ENCODE data around the gene BBS10. TPM values are rescaled to one million over a fixed set of nuclear protein-coding genes. Genes with fewer than 3 reads are reported as not detected.

BBS10 gene
- total and polyA plus RNA-seq, 8 donors = 1.9 to 6.4 (median 3.1) TPM

DNA sequence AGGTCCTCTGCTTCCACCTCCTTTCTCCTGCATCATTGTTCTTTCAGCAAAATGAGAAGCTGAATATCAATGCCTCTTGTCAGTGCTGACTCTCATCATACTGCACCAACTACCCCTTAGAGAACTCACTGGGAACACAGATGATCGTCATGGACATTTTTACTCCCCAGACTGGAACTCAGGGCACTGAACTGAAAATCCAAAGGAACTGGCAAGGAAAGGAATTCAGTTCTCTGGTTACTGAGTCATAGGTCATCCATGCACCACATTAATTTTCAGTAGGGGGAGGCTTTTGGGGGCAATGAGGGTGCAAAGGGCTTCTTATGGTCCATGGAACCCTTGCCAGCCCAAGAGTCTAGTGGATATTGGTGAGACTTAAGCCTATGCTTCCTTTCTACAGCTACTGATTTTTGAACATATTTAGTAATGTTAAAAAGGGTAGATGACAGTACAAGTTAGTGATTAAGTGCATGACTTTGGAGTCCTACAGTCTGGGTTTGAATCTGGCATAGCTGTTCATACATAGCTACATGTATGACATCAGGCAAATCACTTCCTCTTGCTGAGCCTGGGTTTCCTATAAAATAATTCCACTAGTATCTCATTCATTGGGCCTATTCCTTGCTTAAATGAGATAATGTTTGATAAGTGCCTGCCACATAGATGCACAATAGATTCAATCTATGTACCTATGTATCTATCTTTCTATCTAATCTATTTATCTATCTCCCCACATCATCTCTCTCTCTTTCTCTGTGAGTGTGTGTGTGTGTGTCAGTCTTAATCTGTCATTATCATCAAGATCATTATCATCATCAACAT is 29.2 kb downstream of the BBS10 start:
- Histone ChIP-seq H3K4me1 (no peaks in the 10 kb centered on the region), H3K27ac (no peak overlapping the region), H3K4me3 (no peak overlapping the region), H3K36me3 (no peaks in the 10 kb centered on the region), H3K27me3 (no peaks in the 10 kb centered on the region), H3K9me3 (no peaks in the 10 kb centered on the region)
- no peak for FAIRE-seq
- ATAC-seq = no peak
- TF ChIP-seq, protein P1, sequence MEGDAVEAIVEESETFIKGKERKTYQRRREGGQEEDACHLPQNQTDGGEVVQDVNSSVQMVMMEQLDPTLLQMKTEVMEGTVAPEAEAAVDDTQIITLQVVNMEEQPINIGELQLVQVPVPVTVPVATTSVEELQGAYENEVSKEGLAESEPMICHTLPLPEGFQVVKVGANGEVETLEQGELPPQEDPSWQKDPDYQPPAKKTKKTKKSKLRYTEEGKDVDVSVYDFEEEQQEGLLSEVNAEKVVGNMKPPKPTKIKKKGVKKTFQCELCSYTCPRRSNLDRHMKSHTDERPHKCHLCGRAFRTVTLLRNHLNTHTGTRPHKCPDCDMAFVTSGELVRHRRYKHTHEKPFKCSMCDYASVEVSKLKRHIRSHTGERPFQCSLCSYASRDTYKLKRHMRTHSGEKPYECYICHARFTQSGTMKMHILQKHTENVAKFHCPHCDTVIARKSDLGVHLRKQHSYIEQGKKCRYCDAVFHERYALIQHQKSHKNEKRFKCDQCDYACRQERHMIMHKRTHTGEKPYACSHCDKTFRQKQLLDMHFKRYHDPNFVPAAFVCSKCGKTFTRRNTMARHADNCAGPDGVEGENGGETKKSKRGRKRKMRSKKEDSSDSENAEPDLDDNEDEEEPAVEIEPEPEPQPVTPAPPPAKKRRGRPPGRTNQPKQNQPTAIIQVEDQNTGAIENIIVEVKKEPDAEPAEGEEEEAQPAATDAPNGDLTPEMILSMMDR (IDR thresholded peaks at IDR 0.05) = no peak
- DNase-seq = no peak
- WGBS, 2 donors = 77 to 87% methylated on average over 1 of the region's 1 CpG
- intact Hi-C loops (cut with DNase I) = no loop called here

DNA sequence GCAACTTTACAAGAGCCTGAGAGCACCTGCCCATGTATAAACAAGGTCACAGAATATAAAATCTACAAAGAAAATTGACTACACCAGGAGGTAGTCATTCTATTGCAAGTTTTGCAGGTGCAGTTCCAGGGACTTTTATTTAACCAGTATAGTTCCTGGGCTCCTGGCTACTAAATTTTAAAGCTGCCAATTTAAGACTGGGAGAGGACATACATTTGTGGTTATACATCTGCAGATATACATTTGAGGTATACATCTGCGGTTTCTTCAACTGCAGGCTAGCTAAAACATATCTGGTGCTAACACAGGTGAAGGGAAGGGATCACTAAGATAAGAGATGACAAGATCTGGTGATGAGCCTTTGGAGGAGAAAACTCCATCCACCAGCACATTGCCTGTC is 30.2 kb downstream of the BBS10 start:
- Histone ChIP-seq H3K27ac (no peak overlapping the region), H3K4me3 (no peak overlapping the region), H3K4me1 (no peaks in the 10 kb centered on the region), H3K36me3 (no peaks in the 10 kb centered on the region), H3K27me3 (no peaks in the 10 kb centered on the region), H3K9me3 (no peaks in the 10 kb centered on the region)
- TF ChIP-seq, protein P1 (IDR thresholded peaks at IDR 0.05) = no peak
- DNase-seq (no peak), FAIRE-seq (no peak), ATAC-seq (no peak)
- intact Hi-C loops (cut with DNase I) = no loop called here
- 80 to 88% methylated on average over 1 of the region's 1 CpG for WGBS, 2 donors

DNA sequence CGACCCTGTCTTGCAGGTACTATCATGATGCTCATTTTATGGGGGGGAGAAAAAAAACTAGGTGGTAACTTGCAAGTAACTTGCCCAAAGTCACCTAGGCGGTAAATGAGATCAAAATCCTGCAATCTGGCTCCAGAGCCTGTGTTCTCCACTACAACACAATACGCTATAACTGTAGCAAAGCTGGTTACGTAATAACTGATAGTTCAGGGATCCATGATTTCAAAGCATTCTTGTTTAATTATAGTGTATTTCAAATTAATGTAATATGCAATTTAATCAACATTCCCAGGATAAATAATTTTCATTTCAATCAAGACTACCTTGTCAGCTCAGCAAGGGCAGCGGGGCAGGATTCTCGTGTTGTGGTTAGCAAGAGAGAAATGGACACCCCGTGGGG is 31.7 kb downstream of the BBS10 start:
- Histone ChIP-seq H3K27me3 (no peaks in the 10 kb centered on the region), H3K36me3 (no peaks in the 10 kb centered on the region), H3K4me3 (no peak overlapping the region), H3K4me1 (no peaks in the 10 kb centered on the region), H3K27ac (no peak overlapping the region), H3K9me3 (no peaks in the 10 kb centered on the region)
- FAIRE-seq (no peak), DNase-seq (no peak), ATAC-seq (no peak)
- intact Hi-C loops (cut with DNase I) = no loop called here
- WGBS, 2 donors = 72 to 79% methylated on average over 7 of the region's 7 CpGs
- TF ChIP-seq, protein P1 (IDR thresholded peaks at IDR 0.05) = no peak

DNA sequence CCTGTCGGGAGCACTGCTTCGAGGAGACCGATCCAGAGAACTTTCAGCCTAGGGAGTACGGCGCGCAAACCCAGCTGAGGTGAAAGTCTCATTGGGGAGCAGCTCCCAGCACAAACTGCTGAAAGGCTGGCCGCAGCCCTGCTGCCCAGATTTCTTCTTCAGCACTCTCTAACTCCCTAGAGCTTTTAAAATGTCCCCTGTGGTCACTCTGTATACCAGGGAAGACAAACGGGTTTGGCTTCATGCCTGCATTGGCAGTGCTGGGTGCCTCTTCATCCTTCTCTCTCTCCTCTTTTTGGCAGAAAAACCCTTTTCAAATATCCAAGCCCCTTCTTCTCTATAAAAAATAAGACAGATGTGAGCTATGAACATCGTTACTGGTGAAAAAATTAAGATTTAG is 34.9 kb downstream of the BBS10 start:
- 60 to 69% methylated on average over 9 of the region's 9 CpGs for WGBS, 2 donors
- H3K4me3 ChIP-seq = no peak overlapping the region
- no peak for ATAC-seq
- TF ChIP-seq, protein P1 (IDR thresholded peaks at IDR 0.05) = no peak
- H3K27ac ChIP-seq = no peak overlapping the region
- FAIRE-seq = no peak
- no peak for DNase-seq
- H3K9me3 ChIP-seq = no peaks in the 10 kb centered on the region
- H3K4me1 ChIP-seq = no peaks in the 10 kb centered on the region
- H3K36me3 ChIP-seq = no peaks in the 10 kb centered on the region
- intact Hi-C loops (cut with DNase I) = no loop called here
- no peaks in the 10 kb centered on the region for H3K27me3 ChIP-seq

DNA sequence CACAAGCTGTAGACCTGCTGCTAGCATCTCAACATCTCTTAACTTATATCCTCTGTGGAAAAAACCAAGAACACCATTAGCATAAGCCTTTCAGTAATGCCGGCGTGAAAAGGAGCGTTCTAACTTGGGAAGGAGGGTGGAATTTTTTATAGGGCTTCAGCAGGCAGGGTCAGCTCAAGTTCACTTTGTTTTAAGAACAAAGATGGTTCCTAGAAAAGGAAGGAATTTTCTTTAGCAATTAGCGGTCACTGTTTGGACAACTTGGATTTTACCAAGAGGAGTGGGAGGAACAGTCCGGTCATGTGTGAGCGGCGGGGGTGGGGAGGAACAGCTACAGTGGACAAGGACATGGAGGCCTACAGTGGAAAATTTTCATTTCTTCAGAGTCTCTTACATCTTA is 35.9 kb downstream of the BBS10 start:
- intact Hi-C loops (cut with DNase I) = no loop called here
- no peak overlapping the region for H3K27ac ChIP-seq
- H3K27me3 ChIP-seq = no peaks in the 10 kb centered on the region
- FAIRE-seq (no peak), DNase-seq (no peak), ATAC-seq (no peak)
- WGBS, 2 donors = 70 to 83% methylated on average over 7 of the region's 7 CpGs
- no peaks in the 10 kb centered on the region for H3K36me3 ChIP-seq
- H3K9me3 ChIP-seq = no peaks in the 10 kb centered on the region
- no peaks in the 10 kb centered on the region for H3K4me1 ChIP-seq
- TF ChIP-seq, protein P1 (IDR thresholded peaks at IDR 0.05) = no peak
- no peak overlapping the region for H3K4me3 ChIP-seq

All from pancreas (tissue), 10 donors.